ENCODE data around the gene HDAC7.

HDAC7 gene

DNA sequence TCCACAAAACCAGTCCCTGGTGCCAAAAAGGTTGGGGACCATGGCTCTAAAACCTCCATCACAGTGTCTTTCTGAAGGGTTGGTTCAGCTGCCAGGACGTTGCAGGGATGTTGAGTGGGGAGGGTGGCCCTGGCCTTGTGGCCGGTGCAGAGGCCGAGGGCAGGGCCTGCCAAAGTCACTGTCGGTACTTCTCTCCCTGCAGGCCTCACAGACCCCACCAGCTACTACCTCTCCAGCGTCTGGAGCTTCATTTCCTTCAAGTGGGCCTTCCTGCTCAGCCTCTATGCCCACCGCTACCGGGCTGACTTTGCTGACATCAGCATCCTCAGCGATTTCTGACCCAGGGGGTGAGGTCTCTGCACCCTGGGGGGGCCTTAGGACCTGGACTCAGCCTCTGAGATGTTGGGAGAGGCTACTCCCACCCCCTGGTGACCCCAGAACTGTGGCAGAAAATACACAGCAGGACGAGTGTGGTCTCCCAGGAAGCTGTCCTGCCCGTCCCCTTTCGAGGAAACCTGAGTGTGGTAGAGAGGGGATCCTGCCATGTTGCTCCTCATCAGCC lies 39.7 kb downstream of the HDAC7 start:
- FAIRE-seq = no peak
- no peak for DNase-seq (ENCODE audit: low spot score)

- DNase-seq (ENCODE audit: low spot score) (peak; percentile 66), FAIRE-seq (no peak)
These were observed 40.3 kb downstream of the HDAC7 start for GRCh38 chr12:47779301-47779942.

- no peak for FAIRE-seq
- DNase-seq (ENCODE audit: low spot score) = no peak
These were observed 40.8 kb downstream of the HDAC7 start for GRCh38 chr12:47778881-47779280.

DNA sequence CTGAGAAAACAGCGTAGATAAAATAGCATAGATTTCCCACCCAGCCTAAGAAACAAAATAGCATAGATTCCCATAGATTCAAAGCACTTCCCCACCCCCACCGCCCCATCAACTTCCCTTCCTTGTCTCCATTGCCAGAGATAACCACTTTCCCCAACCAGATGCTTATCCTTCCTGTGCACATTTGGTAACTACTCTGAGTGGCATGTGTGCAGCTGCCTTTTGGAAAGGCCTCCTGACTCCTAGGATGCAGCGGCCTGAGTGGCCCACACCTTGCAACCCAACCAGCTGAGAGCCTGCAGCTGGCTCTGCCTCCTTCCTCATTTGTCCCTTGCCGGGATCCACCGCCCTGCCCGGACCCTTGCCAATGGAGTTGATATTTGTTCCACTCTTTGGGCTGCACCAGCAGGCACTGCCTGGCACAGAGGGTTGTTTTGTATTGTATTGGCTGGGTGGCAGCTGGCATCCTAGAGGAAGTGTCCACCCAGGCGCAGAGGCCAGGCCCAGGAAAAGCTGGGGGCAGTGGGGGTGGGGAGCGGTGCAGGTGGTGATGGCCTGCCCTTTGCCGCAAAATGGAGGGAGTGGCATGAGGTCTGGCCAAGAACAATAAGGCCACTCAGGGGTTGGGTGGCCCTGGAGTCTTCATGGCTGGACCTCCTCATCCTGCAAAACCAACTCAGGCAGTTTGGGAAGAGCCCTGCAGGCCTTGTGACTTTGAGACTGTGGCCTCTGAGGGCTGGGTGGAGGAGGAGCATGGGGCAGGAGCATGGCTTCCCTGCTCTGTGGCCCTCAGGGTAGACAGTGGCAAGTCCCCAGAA lies 41.8 kb downstream of the HDAC7 start:
- FAIRE-seq (no peak), DNase-seq (ENCODE audit: low spot score) (no peak)

GRCh38 chr12:47777151-47777550 lies 42.6 kb downstream of the HDAC7 start:
- FAIRE-seq (no peak), DNase-seq (ENCODE audit: low spot score) (no peak)

GRCh38 chr12:47776471-47777143 lies 43.1 kb downstream of the HDAC7 start:
- FAIRE-seq = no peak

GRCh38 chr12:47775100-47775911 lies 44.4 kb downstream of the HDAC7 start:
- FAIRE-seq (no peak), DNase-seq (ENCODE audit: low spot score) (no peak)

More at GRCh38 chr12:47776471-47777143, 43.1 kb downstream of the HDAC7 start:
- DNase-seq (ENCODE audit: low spot score) = no peak

DNA sequence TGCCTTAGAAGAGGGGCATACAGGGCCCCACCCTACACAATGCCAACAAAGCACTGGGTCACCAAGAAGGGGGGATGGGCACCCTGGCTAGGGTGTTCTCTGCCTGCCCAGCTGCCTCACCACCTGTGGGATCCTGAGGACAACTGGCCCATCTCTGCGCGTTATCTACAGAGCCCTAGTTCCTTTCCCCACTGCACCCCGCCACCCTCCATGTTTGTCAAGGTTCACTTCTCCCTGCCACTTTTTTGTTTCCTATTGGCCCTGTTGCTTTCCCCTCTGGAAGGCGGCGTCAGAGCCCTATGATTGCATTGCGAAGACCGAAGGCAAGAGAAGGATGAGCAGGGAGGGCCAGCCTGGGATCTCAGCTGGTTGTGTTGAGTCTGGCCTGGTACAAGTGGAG lies 45.0 kb downstream of the HDAC7 start:
- FAIRE-seq (no peak), DNase-seq (ENCODE audit: low spot score) (no peak)

- FAIRE-seq = no peak
- DNase-seq (ENCODE audit: low spot score) = no peak
These were observed 45.7 kb downstream of the HDAC7 start for GRCh38 chr12:47773858-47774580.

- FAIRE-seq (no peak), DNase-seq (ENCODE audit: low spot score) (no peak)
These were observed 46.4 kb downstream of the HDAC7 start, which contains the start of gene SLC48A1 for GRCh38 chr12:47773062-47773857. SLC48A1 (plus strand) TSS chr12:47773238; CDS start chr12:47773305, 67 bp downstream.

DNA sequence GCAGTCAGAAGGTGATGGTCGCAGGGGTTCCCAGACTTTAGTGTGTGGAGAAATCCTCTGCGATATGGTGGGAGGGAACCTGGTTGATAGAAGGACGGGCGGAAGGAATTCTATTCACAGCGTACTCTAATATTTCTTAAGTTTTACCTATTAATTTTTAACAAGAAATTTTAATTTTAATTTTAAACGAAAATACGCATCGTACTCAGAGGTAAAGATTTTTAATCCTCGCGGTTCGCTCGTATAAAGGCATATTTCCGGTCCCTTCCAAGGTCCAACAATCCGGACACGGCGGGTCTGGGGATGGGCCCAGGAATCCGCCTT lies 47.0 kb downstream of the HDAC7 start:
- FAIRE-seq = no peak
- DNase-seq (ENCODE audit: low spot score) = no peak

GRCh38 chr12:47772094-47772660 lies 47.5 kb downstream of the HDAC7 start:
- no peak for FAIRE-seq
- DNase-seq (ENCODE audit: low spot score) = no peak

DNA sequence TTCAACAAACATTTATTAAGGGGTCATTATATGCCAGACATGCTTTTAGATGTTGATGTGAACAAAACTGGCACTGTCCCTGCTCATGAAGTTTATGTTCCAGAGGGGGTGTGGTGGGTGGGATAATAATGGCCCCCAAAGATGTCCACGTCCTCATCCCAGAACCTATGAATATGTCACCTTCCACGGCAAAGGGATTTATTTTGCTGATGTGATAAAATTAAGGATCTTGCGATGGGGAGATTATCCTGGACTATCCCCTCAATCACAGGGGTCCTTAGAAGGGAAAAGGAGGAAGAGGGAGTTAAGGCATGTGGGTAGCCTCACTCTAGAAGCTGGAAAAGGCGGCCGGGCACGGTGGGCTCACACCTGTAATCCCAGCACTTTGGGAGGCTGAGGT lies 48.4 kb downstream of the HDAC7 start:
- DNase-seq (ENCODE audit: low spot score) (no peak), FAIRE-seq (no peak)

DNA sequence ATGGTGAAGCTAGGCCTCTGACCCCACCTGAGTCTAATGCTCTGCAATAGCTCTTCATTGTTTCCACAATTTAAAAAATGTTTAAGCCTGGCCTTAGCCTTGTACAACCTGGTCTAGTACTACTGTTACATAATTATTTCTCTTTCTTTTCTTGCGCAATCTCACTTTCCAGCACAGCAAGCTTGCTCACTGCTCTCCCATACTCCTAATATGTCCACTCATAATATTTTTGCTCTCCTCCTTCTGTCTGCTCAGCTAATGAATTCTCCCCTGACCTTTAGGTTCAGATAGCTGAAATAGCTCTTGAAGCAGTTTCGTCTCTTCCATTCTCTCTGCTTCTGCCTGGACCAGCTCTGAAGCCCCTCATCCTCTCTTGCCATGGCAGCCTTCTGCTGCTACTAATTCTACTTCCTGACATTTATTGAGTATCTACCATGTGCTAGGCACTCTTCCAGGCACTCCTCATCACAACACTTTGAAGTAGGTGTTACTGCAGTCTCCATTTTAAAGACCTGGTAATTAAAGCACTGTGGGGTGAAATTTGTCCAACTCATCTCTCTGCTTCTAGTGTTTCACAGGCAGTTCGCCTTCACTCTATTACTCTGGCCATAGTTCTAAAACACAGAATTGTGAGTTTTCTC lies 49.5 kb downstream of the HDAC7 start:
- no peak for DNase-seq (ENCODE audit: low spot score)

GRCh38 chr12:47769234-47770085 lies 50.2 kb downstream of the HDAC7 start:
- FAIRE-seq = no peak

More for the DNA sequence above, 49.5 kb downstream of the HDAC7 start:
- no peak for FAIRE-seq

DNA sequence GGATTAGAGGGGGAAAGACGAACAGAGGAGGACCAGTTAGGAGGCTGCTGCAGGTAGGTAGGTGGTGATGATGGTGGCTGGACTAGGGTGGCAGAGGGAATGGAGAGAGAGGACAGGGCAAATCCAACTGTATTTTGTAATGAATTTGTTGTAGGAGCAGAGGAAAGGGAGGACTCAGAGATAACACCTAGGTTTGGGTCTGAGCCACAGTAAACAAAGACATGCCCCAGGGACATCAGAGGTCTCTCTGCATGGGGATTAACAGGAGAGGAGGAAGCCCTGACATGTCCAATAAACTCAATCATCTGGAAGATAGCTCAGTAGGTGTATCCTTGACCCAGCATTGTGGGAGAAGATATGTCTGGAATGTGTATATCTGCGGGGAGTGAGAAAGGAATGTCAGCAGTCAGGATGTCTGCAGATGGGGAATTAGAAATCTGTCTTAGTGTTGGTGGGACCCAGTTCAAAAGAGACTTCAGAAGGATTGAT lies 51.3 kb downstream of the HDAC7 start:
- DNase-seq (ENCODE audit: low spot score) (peak; percentile 95), FAIRE-seq (peak; percentile 86)

More at GRCh38 chr12:47769234-47770085, 50.2 kb downstream of the HDAC7 start:
- DNase-seq (ENCODE audit: low spot score) = no peak

GRCh38 chr12:47767216-47767724 lies 52.4 kb downstream of the HDAC7 start:
- FAIRE-seq = no peak
- DNase-seq (ENCODE audit: low spot score) = no peak

All from RCC 7860 (cell line).